ENCODE measurements around the gene RBM28.

Gene RBM28

GRCh38 chr7:128260069-128260795 lies 83.5 kb downstream of the RBM28 start:
- TF ChIP-seq, protein P1, sequence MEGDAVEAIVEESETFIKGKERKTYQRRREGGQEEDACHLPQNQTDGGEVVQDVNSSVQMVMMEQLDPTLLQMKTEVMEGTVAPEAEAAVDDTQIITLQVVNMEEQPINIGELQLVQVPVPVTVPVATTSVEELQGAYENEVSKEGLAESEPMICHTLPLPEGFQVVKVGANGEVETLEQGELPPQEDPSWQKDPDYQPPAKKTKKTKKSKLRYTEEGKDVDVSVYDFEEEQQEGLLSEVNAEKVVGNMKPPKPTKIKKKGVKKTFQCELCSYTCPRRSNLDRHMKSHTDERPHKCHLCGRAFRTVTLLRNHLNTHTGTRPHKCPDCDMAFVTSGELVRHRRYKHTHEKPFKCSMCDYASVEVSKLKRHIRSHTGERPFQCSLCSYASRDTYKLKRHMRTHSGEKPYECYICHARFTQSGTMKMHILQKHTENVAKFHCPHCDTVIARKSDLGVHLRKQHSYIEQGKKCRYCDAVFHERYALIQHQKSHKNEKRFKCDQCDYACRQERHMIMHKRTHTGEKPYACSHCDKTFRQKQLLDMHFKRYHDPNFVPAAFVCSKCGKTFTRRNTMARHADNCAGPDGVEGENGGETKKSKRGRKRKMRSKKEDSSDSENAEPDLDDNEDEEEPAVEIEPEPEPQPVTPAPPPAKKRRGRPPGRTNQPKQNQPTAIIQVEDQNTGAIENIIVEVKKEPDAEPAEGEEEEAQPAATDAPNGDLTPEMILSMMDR (IDR thresholded peaks at IDR 0.05; ENCODE audit: low read depth, low read length) = no peak

GRCh38 chr7:128259131-128260061 lies 84.3 kb downstream of the RBM28 start:
- Histone ChIP-seq H3K4me1 (peaks cover 2% of the 10 kb centered on the region; the same call in 1 of the 2 replicates), H3K4me3 (ENCODE audit: low read depth, low read length) (no peak overlapping the region), H3K9me3 (no peaks in the 10 kb centered on the region), H3K27me3 (no peaks in the 10 kb centered on the region; the same call in 1 of the 2 replicates), H3K36me3 (no peaks in the 10 kb centered on the region)
- TF ChIP-seq, protein P1 (IDR thresholded peaks at IDR 0.05; ENCODE audit: low read depth, low read length) = no peak
- no peak for DNase-seq

More at GRCh38 chr7:128260069-128260795, 83.5 kb downstream of the RBM28 start:
- Histone ChIP-seq H3K27me3 (no peaks in the 10 kb centered on the region; the same call in 1 of the 2 replicates), H3K36me3 (no peaks in the 10 kb centered on the region), H3K9me3 (no peaks in the 10 kb centered on the region), H3K4me1 (peaks cover 9% of the 10 kb centered on the region), H3K4me3 (ENCODE audit: low read depth, low read length) (no peak overlapping the region)
- DNase-seq = no peak

GRCh38 chr7:128257458-128257857 lies 86.2 kb downstream of the RBM28 start:
- Histone ChIP-seq H3K4me1 (no peaks in the 10 kb centered on the region), H3K36me3 (no peaks in the 10 kb centered on the region), H3K9me3 (no peaks in the 10 kb centered on the region; the same call in 1 of the 2 replicates), H3K27me3 (no peaks in the 10 kb centered on the region; the same call in 1 of the 2 replicates), H3K4me3 (ENCODE audit: low read depth, low read length) (no peak overlapping the region)
- TF ChIP-seq, protein P1 (IDR thresholded peaks at IDR 0.05; ENCODE audit: low read depth, low read length) = no peak
- DNase-seq = no peak

DNA sequence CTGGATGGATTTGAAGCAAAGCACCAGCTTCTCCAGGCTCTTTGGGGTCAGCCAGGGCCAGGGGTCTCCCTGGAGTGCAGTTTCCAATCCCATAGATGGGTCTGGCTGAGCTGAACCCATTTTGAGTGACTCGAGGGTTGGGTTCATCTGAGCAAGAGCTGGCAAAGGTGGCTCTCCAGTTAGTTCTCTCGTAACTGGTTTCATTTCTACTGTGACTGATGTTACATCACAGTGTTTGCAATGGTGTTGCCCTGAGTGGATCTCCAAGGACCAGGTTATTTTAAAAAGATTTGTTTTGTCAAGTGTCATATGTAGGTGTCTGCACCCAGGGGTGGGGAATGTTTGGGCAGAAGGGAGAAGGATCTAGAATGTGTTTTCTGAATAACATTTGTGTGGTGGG lies 88.4 kb downstream of the RBM28 start:
- no peak for DNase-seq
- TF ChIP-seq, protein P1 (IDR thresholded peaks at IDR 0.05; ENCODE audit: low read depth, low read length) = no peak
- no peaks in the 10 kb centered on the region; the same call in 1 of the 2 replicates for H3K27me3 ChIP-seq
- H3K4me3 ChIP-seq (ENCODE audit: low read depth, low read length) = no peak overlapping the region
- no peaks in the 10 kb centered on the region for H3K4me1 ChIP-seq
- H3K36me3 ChIP-seq = no peaks in the 10 kb centered on the region
- H3K9me3 ChIP-seq = no peaks in the 10 kb centered on the region; the same call in 1 of the 2 replicates

DNA sequence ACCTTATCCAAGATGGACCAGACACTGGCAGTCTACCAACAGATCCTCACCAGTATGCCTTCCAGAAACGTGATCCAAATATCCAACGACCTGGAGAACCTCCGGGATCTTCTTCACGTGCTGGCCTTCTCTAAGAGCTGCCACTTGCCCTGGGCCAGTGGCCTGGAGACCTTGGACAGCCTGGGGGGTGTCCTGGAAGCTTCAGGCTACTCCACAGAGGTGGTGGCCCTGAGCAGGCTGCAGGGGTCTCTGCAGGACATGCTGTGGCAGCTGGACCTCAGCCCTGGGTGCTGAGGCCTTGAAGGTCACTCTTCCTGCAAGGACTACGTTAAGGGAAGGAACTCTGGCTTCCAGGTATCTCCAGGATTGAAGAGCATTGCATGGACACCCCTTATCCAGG lies 89.2 kb downstream of the RBM28 start:
- Histone ChIP-seq H3K27me3 (no peaks in the 10 kb centered on the region; the same call in 1 of the 2 replicates), H3K9me3 (no peaks in the 10 kb centered on the region; the same call in 1 of the 2 replicates), H3K36me3 (no peaks in the 10 kb centered on the region), H3K4me3 (ENCODE audit: low read depth, low read length) (no peak overlapping the region), H3K4me1 (no peaks in the 10 kb centered on the region)
- TF ChIP-seq, protein P1 (IDR thresholded peaks at IDR 0.05; ENCODE audit: low read depth, low read length) = no peak
- DNase-seq = no peak
